Measurements from ENCODE around the gene MAU2. TPM values are rescaled to one million over a fixed set of nuclear protein-coding genes. Genes with fewer than 3 reads are reported as not detected.

Gene MAU2
- total and polyA plus RNA-seq, 2 of the 8 experiments (the other 6 are each of a cell fraction or from before 2014, with no cell fraction given): 32.0 to 40.8 TPM

- TF ChIP-seq TBP (IDR thresholded peaks at IDR 0.05; ENCODE audit: low read depth, low read length) (no peak), BACH1 (IDR thresholded peaks at IDR 0.05; ENCODE audit: low read length) (no peak), POLR2AphosphoS5 (IDR thresholded peaks at IDR 0.05; ENCODE audit: low read depth, low read length) (no peak), GTF2F1 (IDR thresholded peaks at IDR 0.05; ENCODE audit: borderline replicate concordance, low read depth, low read length) (no peak), EP300 (IDR thresholded peaks at IDR 0.05; ENCODE audit: borderline replicate concordance in 1 of 2, low read depth in 2 of 2, low read length in 2 of 2) (no peak), JUN (IDR thresholded peaks at IDR 0.05; ENCODE audit: low read depth, low read length) (no peak), ASH2L (IDR thresholded peaks at IDR 0.05; ENCODE audit: low read length) (no peak), CBX8 (IDR thresholded peaks at IDR 0.05; ENCODE audit: borderline replicate concordance, low read depth, low read length) (no peak)
These were observed 7.0 kb downstream of the MAU2 start (continued) for GRCh38 chr19:19327672-19328071.
